ENCODE results near the gene MGAT3.

MGAT3 gene

GRCh38 chr22:39529487-39529851 lies 72.7 kb downstream of the MGAT3 start:
- no peak for DNase-seq (ENCODE audit: low read depth)

GRCh38 chr22:39530116-39530515 lies 73.3 kb downstream of the MGAT3 start:
- DNase-seq (ENCODE audit: low read depth): no peak

DNA sequence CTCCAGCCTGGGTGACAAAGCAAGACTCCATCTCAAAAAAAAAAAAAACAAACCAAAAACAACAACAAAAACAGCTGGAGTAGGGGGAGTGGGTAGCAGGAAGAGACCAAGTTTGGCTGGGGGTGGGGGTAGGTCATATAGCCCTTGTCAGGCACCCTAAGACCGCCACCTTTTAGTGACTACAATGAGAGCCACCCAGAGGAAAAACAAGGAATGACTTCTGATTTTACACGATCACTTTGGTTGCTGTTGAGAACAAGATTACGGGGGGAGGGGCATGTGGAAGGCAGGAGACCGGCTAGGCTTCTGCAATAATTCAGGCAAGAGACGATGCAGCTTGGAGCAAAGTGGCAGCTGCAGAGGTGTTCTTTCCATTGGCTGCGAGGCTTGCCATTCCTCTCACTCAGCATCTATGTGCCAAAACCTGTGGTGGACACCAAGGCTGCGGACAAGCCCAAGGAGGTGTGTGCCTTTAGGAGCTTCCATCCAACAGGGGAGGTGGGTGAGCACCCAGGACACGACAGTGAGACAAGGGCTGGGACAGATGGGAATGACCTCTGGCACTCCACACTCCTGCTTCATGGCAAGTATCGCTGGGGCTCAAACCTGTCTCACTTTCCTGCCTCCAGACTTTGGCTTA lies 74.0 kb downstream of the MGAT3 start:
- peak; percentile 65 for DNase-seq (ENCODE audit: low read depth)

GRCh38 chr22:39532215-39533073 lies 75.6 kb downstream of the MGAT3 start, which contains the start of gene RPS19BP1:
TSS of gene RPS19BP1 (minus strand) at chr22:39532748. CDS start at chr22:39532738, 10 bp downstream.
- peak; percentile 99 for DNase-seq (ENCODE audit: low read depth)

DNA sequence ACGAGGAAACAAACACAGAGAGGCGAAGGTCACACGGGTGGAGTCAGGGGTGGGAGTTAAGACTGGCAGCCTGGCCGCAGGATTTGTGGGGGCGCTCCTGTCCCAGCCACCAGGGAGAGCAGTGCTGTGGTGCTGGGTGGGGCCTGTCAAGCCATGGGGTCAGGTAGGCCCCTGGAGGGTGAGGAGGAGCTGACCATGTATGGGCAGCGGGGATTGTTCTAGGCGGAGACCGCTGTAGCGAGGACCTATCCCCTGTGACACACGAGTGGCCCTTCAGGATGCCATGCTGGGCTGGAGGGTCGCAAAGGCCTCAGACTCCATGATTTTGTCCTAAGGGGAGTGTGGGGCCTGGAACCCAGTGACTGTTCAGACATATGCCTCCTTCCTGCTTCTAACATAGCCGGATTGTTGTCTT lies 77.3 kb downstream of the MGAT3 start:
- DNase-seq (ENCODE audit: low read depth): no peak

DNA sequence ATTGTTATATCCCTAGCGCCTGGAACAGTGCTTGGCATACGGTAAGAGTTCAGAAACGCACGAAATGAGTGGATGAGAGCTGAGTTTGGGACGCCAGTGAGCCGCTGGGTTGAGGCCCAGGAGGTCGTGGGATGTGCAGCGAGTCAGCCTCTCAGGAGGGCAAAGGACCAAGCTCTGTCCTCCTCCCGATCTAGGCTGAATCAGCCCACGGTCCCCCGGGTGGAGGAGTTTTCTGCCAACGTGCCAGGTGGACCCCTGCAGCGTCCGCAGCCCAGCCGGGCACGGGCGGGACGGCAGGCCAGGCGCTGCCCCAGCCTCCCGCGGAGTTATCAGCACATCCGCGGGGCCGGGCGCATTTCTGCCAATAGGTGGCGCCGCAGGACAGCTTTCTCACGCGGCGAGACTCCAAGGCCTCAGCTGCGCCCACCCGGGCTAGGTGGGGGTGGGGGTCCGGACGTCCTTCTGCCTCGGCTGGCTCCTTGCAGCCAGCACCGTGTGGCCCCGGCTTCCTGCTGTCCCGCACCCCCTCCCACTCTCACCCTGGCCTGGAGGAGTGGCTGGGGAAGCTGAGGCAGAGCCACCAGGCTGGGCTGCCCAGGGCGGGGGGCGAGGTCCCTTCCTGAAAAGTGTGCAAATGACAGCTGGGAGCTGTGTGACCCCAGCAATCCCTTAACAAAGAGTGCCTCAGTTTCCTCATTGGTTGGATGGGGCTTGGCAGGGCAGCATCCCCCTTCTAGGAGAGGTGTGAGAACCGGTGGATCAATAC lies 78.0 kb downstream of the MGAT3 start:
- peak; percentile 41 for DNase-seq (ENCODE audit: low read depth)

- DNase-seq (ENCODE audit: low read depth): no peak
These were observed 78.5 kb downstream of the MGAT3 start for GRCh38 chr22:39535357-39535725.

DNA sequence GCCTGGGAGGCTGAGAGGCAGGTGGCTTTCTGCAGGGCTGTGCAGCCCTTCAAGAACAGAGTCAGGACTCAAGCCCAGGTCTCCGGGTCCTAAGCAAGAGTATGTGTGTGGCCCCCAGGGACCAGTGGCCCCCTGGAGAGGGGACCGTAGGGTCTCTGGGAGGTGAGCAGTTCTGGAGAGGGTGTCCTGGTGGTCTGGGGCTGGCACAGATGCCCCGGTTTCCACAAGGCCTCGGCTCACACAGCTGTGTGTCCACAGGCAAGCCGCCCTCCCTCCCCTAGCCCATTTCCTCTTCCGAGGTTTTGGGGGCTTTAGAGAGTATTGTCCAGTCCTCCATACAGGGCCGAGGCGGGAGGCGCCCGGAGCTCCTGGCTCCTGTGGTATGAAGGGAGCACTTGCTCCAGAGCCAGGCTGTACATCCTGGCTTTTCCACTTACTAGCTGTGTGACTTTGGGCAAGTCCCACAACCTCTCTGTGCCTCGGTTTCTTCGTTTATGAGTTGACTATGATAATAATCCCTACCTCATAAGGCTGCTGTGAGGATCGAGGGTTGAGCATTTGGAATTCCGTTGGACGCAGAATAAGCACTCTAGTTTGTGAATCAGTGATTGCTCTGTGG lies 79.1 kb downstream of the MGAT3 start:
- DNase-seq (ENCODE audit: low read depth): no peak

GRCh38 chr22:39536711-39537110 lies 79.9 kb downstream of the MGAT3 start:
- no peak for DNase-seq (ENCODE audit: low read depth)

DNA sequence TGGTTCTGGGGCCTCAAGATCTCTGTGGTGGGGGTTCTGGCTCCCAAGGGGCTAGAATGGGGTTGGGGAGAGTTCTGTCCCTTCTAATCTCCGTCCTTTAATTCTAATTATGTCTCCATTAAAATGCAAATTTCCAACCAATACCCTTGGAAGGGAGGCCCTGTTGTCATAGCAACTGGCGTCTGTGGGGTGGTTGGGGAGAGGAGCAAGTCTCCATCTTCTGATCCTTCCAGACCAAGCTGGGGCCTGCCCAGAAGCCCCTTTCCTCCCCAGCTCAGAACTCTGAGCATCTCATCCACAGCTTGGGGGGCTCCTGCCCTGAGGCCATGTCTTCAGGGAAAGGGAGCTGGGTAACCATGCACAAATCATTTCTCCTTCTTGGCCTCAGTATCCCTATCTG lies 81.2 kb downstream of the MGAT3 start:
- no peak for DNase-seq (ENCODE audit: low read depth)

Measured in amniotic epithelial cell (primary cell).